BJ (cell line): ENCODE results near the gene CLK4. TPM values are rescaled to one million over a fixed set of nuclear protein-coding genes. Genes with fewer than 3 reads are reported as not detected.

Experiments
- CTCF ChIA-PET: fragments of 350-600 bp; formaldehyde crosslinking; extraction: SDS; loops from one replicate; lab custom pipeline; 2021; ENCODE audit warnings: antibody characterized with exemption, inconsistent platforms; lab: Yijun Ruan, JAX
- POLR2A ChIA-PET: fragments of 300-600 bp; sonication (Branson Sonifier 250); formaldehyde crosslinking; extraction: SDS; loops from one replicate; lab custom pipeline; 2021; ENCODE audit warnings: antibody characterized with exemption; lab: Charles Lee
- DNase-seq: peaks from one replicate; pipeline ENCODE4 v3.0.0-alpha.2; 2011; ENCODE audit warnings: low read depth
- H3K27me3 ChIP-seq: 2 replicates; pipeline ENCODE4 v1.6.0; 2011; ENCODE audit warnings: low read length; ENCODE audit not compliant: control insufficient read depth, insufficient read depth
- H3K36me3 ChIP-seq: 2 replicates; pipeline ENCODE4 v1.5.1; 2011; ENCODE audit warnings: low read length; ENCODE audit not compliant: control insufficient read depth, insufficient read depth
- H3K4me3 ChIP-seq: 2 replicates; pipeline ENCODE4 v1.5.1; 2011; ENCODE audit warnings: low read depth, mild to moderate bottlenecking, control low read depth, low read length
- polyA plus RNA-seq: library from polyadenylated mRNA; depleted of rRNA; stranded (reverse); fragments of >200 nt; gene quantifications from 2 replicates; pipeline ENCODE4 v1.2.3, GENCODE V29; 2011
- TF ChIP-seq, protein P1 (sequence below): IDR thresholded peaks from 2 replicates; pipeline ENCODE4 v1.5.1; 2011; ENCODE audit warnings: low read depth, mild to moderate bottlenecking, control low read depth, inconsistent platforms, low read length, moderate library complexity; ENCODE audit not compliant: insufficient read depth

The CLK4 gene
- polyA plus RNA-seq, 1 experiment, result 12.4 TPM

DNA sequence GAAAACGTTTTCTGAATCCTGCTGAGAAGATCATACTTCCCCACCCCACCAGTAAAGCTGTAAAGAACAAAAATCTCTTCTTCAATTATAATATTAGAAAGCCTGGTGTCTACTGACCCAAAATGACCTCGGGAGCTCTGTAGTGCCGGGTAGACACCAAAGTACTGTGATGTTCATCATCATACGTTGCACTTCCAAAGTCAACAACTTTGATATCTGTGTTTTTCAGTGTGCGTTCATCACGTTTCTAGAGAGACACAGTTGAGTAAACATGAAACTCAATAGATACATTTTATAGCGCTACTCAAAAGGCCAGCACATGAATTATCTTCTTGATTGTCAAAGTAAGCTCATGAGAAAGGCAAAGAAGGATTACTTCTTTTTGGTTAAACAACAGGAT, 14.6 kb downstream of the CLK4 start:
- no peak for DNase-seq
- TF ChIP-seq, protein P1, sequence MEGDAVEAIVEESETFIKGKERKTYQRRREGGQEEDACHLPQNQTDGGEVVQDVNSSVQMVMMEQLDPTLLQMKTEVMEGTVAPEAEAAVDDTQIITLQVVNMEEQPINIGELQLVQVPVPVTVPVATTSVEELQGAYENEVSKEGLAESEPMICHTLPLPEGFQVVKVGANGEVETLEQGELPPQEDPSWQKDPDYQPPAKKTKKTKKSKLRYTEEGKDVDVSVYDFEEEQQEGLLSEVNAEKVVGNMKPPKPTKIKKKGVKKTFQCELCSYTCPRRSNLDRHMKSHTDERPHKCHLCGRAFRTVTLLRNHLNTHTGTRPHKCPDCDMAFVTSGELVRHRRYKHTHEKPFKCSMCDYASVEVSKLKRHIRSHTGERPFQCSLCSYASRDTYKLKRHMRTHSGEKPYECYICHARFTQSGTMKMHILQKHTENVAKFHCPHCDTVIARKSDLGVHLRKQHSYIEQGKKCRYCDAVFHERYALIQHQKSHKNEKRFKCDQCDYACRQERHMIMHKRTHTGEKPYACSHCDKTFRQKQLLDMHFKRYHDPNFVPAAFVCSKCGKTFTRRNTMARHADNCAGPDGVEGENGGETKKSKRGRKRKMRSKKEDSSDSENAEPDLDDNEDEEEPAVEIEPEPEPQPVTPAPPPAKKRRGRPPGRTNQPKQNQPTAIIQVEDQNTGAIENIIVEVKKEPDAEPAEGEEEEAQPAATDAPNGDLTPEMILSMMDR, result no peak
- H3K36me3 ChIP-seq, result peaks cover 14% of the 10 kb centered on the region
- ChIA-PET POLR2A (no interaction called here), CTCF (no interaction called here)
- H3K4me3 ChIP-seq, result no peak overlapping the region
- H3K27me3 ChIP-seq, result no peaks in the 10 kb centered on the region

DNA sequence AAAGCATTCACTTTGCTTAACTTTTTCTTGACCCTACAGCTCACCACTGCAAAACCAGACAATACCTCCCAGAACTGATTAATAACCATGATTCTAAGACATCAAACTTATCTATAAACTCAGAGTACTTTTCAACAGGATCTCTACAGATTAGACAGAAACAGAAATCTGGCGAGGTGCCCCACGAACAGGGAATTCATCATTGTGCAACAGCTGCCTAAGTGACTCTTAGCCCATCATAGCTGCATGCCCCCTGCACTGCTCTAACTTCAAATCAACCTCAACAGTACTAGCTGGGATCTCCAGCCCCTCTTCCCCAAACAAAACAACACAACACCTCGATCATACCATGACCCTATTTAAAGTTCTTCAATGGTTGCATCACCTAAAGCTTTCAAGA, 20.6 kb downstream of the CLK4 start:
- no peak overlapping the region for H3K4me3 ChIP-seq

DNA sequence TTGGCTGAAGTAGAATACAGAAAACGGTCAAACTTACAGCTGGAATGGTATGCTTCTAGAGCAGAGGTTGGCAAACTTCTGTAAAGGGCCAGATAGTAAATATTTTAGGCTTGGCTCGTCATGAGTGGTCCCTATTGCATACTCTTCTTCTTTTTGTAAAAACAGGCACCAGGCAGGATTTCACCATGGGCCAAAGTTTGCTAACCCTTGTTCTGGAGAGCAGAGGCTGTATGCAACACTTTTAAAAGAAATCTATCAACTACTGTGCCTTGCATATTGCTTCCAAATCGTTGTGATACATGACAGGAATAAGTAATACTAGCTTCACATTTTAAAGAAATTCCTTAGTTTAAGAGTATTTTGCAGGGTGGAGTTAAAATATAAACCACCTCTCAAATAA, 21.1 kb downstream of the CLK4 start:
- TF ChIP-seq, protein P1, result no peak
- no peak for DNase-seq
- CTCF ChIA-PET, result interaction anchor here (1.6 kb wide), 1 partner anchor 17 kb away, joined by 5 read pairs; no protein-coding TSS in a partner anchor
- no peaks in the 10 kb centered on the region for H3K27me3 ChIP-seq
- no peak overlapping the region for H3K4me3 ChIP-seq
- peaks cover 3% of the 10 kb centered on the region; the same call in 1 of the 2 replicates for H3K36me3 ChIP-seq
- POLR2A ChIA-PET, result no interaction called here

More for the DNA sequence above, 20.6 kb downstream of the CLK4 start:
- Histone ChIP-seq H3K27me3 (no peaks in the 10 kb centered on the region), H3K36me3 (peaks cover 3% of the 10 kb centered on the region)
- no peak for DNase-seq
- TF ChIP-seq, protein P1, result no peak
- POLR2A ChIA-PET, result no interaction called here
- CTCF ChIA-PET, result interaction anchor here (1.6 kb wide), 1 partner anchor 16 kb away, joined by 5 read pairs; no protein-coding TSS in a partner anchor

DNA sequence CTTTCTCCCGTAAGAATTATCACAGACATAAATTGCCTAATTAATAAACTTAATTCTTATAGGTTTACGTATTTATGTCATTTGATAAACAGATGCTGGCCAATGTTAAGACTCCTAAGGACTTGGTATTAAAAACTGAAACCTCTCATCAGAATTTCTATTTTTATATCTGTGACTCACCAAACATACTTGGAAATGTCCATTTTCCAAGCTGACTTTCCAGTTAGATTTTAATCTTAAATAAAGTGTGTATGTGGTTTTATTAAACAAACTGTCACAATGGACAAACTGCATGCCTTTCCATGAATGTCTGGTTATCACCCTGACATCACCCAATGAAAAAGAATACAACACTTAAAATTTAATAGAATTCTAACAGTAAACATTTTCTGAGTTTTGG, 24.1 kb downstream of the CLK4 start:
- no peaks in the 10 kb centered on the region for H3K27me3 ChIP-seq
- TF ChIP-seq, protein P1, result no peak
- DNase-seq, result no peak
- ChIA-PET POLR2A (no interaction called here), CTCF (no interaction called here)
- peaks cover 3% of the 10 kb centered on the region; the same call in 1 of the 2 replicates for H3K36me3 ChIP-seq
- H3K4me3 ChIP-seq, result no peak overlapping the region

DNA sequence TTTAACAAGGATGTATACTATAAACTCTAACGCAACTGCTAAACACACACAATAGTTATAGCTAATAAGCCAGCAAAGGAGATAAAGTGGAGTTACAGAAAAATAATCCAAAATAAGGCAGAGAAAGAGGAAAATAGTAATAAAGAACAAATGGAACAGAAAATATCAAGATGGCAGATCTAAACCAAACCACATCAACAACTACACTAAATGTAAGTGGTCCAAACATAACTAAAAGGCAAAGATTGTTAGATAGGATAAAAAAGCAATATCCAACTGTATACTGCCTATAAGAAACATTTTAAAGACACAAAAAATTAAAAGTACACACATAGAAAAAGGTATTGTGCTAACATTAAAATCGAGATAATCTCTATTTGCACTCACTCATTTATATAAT, 31.1 kb downstream of the CLK4 start:
- no peak for DNase-seq
- POLR2A ChIA-PET, result no interaction called here
- TF ChIP-seq, protein P1, result no peak
- Histone ChIP-seq H3K27me3 (peaks cover 2% of the 10 kb centered on the region; the same call in 1 of the 2 replicates), H3K36me3 (no peaks in the 10 kb centered on the region; the same call in 1 of the 2 replicates), H3K4me3 (no peak overlapping the region)
- CTCF ChIA-PET, result no interaction called here
